Skeletal muscle cell (primary cell): ENCODE measurements around the gene FMO4.
A peak's percentile ranks its signal among the peaks of the same experiment; 100 is the strongest.
"Not testable (repeated sequence)": the region's sequence is repeated elsewhere in the genome, so short reads cannot be mapped to it uniquely, and the experiment has no call there.

Experiments used
- DNase-seq: peaks from one replicate; pipeline ENCODE4 v3.0.0-alpha.2; 2010; ENCODE audit warnings: low read depth
- H3K4me3 ChIP-seq: 2 replicates; pipeline ENCODE4 v1.5.1; 2011; ENCODE audit warnings: low read depth, mild to moderate bottlenecking, control low read depth, low read length, moderate library complexity

FMO4 gene

DNA sequence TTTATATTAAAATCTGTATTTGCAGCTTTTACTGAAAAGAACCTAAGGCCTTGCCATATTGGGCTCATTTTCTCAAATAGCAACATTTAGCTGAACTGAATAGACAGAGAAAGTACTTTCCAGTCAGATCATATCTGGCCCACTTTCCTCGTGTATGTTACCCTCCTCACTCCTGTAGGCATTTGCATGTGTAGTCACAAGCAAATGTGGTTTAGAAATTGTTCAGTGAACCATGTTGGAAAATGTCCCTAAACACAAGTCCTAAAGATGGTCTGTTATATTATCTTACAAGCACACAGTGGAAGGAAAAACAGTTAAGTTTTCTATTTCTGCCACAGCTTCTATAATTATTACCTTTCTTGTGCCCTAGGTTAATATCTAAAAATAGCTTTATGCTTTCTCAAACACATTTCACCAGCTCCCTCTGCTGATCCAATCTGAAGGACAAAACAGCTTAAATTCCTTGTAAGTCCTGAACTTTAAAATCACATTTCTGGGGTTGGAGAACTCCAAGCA is 606 bp upstream of the FMO4 start:
- no peak overlapping the region for H3K4me3 ChIP-seq
- no peak for DNase-seq

DNA sequence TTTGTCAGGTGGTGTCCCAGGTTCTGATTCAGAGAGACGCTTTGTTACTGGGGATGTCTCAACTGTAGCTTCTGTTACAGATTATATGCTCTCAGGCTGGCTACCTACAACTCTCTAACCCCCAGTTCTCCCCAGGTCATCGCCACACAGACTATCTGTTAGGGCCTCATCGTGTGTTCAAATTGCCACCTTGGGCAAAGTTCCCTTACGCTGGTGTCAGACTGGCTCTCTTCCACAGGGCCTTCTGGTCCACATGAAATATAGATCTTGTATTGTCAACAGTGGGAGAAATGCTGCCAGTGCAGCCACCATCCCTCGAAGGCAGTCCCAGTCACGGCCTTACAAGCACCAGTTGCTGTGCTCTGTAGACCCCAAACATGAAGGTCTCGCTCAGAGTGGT is 15.3 kb downstream of the FMO4 start:
- H3K4me3 ChIP-seq = no peak overlapping the region
- DNase-seq = no peak

DNA sequence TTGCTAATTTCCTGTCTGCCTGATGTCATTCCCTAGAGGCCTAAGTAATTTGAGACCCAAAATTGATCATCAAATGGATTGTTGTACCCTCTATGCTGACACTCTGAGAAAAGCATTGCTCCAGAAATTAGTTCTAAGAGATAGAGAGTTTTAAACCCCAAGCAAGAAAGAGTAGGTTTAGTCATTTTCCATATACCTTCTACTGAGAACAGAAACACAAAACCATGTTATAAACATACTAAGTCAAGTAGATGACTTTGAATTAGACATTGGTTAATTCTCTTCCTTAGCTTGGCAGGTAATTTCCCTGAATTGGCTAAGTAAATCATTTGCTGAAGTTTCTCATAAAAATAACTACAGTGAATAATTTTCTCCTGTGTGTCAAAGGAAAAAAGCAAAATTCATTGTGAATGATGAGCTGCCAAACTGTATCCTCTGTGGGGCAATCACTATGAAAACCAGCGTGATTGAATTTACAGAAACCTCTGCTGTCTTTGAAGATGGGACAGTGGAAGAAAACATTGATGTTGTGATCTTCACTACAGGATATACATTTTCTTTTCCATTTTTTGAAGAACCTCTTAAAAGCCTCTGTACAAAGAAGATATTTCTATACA is 20.1 kb downstream of the FMO4 start:
- no peak overlapping the region for H3K4me3 ChIP-seq
- DNase-seq = no peak

DNA sequence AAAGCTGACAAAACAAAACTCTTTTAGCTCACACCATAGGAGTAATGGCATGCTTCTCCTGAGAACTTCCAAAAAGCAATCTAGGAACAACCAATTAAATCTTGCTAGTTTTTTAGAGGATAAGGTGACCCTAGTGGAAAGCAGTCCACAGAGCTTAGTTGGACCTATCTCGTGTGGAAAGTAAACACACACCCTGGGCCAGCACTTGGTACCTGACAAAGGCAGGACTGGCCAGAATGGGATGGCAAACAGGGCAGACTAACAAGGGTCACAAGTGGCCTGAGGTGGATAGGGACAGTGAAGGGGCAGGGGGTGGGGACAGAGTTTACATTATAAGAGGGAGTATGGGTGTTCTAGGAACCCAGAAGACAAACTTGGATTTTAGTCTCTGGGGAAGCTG is 22.0 kb downstream of the FMO4 start:
- DNase-seq = no peak
- H3K4me3 ChIP-seq = no peak overlapping the region

DNA sequence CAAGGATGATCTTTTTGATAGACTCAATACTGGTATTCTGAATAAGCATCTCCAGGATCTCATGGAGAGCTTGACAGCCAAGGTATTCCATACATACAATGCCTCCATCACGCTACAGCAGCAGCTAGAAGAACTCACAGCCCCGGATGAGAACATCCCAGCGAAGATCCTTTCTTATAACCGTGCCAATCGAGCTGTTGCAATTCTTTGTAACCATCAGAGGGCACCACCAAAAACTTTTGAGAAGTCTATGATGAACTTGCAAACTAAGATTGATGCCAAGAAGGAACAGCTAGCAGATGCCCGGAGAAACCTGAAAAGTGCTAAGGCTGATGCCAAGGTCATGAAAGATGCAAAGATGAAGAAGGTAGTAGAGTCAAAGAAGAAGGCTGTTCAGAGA is 25.4 kb downstream of the FMO4 start:
- H3K4me3 ChIP-seq, DNase-seq: not testable (repeated sequence)

DNA sequence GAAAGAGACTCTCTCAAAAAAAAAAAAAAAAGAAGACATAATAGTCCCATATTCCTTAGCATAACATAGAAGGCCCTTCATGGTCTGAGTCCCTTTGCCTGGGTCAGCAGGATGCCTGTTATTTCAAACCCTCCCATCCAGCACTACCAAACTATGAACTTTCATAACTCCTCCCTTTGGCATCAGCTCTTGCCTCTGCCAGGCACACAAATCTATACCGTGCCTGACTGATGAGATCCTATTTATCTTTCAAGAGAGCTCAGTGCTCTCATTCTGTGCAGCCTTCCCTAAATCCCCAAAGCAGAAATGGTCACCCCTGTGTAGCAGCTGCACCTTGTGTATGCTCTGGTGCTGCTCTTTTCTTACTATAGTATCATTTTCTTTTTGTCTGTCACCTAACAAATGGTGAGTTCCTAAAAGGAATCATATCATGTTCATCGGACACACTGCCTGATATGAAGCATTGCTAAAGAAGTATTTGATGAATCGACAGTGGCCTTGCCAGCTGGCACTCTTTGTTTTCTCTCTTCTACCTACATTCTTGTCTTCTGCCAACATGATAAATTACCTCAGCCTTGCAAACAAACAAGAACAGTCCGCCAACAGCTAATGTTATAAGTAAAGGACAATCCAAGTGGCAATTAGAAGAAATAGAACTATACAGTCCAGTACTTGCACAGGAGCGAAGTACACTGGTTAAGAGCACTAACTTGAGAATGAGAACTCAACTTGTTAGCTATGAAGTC is 29.9 kb downstream of the FMO4 start:
- H3K4me3 ChIP-seq = no peak overlapping the region
- no peak for DNase-seq

DNA sequence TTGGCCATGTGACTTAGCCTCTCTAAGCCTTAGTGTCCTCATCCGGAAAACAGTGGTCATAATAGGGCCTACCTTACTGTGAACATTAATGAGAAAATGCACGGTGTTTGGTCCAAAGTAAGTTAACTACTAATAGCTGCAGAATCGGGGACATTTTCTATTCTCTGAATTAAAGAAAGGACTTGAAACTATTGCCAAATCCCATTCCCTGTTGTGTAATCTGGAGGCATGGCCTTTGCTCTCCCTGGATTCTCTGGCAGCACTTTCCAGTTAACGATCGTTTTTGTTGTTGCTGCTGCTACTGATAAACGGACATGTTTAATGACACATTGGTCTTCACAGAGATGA is 30.5 kb downstream of the FMO4 start:
- H3K4me3 ChIP-seq = no peak overlapping the region
- DNase-seq = no peak

DNA sequence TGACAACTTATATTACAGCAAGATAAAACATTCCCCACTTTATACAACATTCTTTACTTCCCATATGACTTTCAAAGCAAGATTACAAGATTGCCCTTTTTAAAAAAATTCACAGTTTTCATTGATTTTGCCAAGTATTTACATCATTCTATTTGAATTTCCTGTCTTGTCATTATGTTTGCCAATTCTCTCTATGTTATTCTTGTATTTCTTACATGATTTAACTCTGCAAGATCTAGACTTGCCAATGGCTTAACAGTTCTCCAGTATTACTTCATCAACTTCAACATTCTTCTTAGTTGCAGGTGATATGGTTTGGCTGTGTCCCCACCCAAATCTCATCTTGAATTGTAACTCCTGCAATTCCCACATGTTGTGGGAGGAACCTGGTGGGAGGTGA is 31.6 kb downstream of the FMO4 start:
- H3K4me3 ChIP-seq = no peak overlapping the region
- no peak for DNase-seq

DNA sequence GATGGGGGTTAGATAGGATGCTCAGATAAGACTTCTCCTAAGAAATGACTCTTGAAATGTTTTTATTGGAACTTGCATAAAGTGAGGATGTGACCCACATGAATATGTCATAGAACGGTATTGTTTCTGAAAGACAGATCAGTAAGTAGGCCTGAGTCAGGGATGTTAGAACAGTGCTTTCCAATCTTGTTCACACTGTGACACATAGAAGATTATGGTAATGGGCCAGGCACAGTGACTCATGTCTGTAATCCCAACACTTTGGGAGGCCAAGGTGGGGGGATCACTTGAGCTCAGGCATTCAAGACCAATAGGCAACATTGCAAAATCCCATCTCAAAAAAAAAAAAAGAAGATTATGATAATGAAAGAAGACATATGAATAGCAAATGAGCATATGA is 32.9 kb downstream of the FMO4 start:
- H3K4me3 ChIP-seq = no peak overlapping the region
- peak; percentile 11 for DNase-seq

DNA sequence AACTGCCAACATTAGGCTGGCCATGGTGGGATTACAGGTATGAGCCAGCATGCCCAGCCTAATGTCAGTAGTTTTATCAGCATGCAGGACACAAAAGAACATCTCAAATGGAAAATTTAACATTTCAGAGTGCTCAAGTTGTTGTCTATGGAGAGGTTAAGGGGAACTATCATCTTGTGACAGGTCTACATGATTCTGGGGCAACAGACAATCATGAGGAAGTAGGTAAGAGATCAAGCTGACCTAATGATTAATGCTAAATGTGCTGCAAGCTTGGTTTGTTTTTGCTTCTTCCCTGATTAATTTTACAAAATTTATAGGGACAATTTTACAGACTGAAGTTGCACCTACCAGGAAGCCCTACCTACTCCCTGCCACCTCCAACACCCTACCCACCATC is 36.6 kb downstream of the FMO4 start:
- no peak overlapping the region for H3K4me3 ChIP-seq

DNA sequence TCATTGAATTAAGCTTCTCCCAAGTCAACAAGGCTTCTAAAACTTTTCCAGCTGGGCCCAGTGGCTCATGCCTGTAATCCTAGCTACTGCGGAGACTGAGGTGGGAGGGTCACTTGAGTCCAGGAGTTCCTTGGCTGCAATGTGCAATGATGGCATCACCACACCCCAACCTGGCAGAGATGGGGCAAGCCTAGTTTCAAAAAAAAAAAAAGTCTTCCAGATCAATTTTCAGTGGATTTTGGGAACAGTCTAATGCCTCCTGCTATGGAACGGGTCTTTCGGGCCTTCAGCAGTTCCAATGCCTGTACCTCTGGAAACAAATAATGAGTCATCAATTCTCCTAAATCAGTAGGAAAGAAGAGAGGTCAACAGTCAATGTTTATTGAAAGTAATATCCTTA is 38.0 kb downstream of the FMO4 start:
- no peak for DNase-seq
- no peak overlapping the region for H3K4me3 ChIP-seq

More for the DNA sequence above, 36.6 kb downstream of the FMO4 start:
- DNase-seq = no peak

DNA sequence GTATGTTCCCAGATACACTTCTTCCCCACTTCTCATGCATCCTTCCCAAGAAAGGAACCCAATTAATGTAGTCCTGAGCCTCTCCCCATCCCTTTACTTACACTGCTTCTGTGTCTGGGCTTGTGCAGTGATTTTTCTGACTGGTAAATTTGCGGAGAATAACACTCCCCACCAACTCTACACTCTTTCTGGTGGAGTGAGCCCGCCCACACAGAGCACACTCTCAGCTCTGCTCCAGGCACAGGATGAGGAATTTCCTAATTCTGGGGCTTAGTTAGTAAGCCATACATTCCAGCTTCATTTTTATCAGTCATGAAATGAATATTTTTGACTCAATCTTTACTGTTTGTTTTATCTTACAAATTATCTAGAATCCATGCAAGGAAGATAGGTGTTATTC is 38.6 kb downstream of the FMO4 start:
- no peak for DNase-seq
- H3K4me3 ChIP-seq = no peak overlapping the region

DNA sequence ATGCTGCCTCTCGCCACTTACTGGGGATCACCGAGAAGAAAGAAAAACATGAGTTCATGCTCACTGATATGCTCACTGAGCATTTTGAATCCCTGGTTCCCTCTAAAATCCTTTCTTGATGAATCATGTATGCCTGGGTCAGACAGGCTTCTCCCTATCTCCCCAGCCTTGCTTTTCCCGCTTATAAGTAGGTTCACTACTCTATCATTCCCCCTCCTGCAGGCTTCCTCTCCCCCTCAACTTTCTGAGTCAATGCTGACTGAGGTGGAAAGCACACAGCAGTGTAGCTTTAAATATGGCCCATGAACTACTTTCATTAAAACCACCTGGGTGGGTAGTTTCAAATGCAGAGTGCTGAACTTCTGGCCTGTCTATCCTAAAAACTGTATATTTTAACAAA is 41.7 kb downstream of the FMO4 start:
- H3K4me3 ChIP-seq = no peak overlapping the region
- no peak for DNase-seq

DNA sequence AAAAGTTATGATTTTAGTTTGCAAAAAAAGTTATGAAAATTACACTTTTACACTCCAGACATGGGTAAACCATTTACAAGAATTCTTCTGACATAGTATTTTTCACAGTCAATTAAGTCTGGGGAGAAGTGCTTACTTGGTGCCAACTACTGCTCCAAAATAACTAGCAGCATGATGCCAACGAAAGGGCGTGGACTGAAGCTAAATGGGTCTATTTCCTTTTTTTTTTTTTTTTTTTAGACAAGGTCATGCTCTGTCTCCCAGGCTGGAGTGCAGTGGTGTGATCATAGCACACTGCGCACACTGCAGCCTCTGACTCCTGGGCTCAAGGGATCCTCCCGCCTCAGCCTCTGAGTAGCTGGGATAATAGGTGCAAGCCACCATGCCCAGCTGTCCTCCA is 43.2 kb downstream of the FMO4 start:
- no peak for DNase-seq
- H3K4me3 ChIP-seq = no peak overlapping the region

DNA sequence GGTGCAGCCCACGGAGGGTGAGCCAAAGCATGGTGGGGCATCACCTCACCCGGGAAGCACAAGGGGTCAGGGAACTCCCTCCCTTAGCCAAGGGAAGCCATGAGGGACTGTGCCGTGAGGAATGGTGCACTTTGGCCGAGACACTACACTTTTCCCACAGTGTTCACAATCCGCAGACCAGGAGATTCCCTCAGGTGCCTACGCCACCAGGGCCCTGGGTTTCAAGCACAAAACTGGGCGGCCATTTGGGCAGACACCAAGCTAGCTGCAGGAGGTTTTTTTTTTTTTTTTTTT is 45.3 kb downstream of the FMO4 start:
- H3K4me3 ChIP-seq, DNase-seq: not testable (repeated sequence)

DNA sequence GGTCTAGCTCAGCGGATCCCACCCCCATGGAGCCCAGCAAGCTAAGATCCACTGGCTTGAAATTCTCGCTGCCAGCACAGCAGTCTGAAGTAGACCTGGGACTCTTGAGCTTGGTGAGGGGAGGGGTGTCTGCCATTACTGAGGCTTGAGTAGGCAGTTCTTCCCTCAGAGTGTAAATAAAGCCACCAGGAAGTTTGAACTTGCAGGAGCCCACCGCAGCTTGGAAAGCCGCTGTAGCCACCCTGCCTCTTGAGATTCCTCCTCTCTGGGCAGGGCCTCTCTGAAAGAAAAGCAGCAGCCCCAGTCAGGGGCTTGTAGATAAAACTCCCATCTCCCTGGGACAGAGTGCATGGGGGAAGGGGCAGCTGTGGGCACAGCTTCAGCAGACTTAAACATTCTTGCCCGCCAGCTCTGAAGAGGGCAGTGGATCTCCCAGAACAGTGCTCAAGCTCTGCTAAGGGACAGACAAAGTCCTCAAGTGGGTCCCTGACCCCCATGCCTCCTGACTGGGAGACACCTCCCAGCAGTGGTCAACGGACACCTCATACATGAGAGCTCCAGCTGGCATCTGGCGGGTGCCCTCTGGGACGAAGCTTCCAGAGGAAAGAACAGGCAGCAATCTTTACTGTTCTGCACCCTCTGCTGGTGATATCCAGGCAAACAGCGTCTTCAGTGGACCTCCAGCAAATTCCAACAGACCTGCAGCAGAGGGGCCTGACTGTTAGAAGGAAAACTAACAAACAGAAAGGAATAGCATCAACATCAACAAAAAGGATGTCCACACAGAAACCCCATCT is 45.9 kb downstream of the FMO4 start:
- DNase-seq, H3K4me3 ChIP-seq: not testable (repeated sequence)

DNA sequence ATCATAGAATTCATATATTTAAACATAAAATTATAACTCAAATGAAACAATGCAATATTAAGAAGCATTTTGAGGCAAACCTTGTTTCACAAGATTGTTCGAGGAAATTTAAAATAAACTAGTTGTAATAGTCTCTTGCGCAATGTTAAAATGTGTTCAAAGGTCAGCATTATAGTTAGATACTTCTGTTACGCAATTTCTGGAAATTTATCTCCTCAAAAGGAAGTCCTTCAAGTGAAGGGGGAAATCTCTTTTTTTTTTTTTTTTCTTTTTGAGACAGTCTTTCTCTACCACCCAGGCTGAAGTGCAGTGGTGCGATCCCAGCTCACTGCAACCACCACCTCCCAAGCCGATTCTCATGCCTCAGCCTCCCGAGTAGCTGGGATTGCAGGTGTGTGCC is 52.1 kb downstream of the FMO4 start:
- DNase-seq = peak; percentile 25
- no peak overlapping the region for H3K4me3 ChIP-seq

DNA sequence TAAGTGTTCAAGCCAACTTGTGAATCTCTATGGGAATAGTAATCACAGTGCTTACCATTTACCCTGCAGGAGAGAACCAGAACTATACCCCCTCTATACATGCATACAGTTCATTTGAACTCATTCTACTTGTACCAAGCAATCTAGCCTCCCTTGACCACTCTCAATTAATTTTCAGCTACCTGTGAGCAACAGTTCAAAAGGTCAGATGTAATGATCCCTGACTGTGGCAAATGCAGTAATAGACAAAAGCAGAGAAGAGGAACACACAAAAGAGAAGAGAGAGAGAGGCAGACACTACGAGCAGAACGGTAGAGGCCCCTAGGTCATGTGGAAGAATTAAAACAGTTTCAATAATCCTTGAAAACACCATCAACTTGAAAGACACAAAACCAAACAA is 52.8 kb downstream of the FMO4 start:
- no peak overlapping the region for H3K4me3 ChIP-seq
- DNase-seq = no peak

DNA sequence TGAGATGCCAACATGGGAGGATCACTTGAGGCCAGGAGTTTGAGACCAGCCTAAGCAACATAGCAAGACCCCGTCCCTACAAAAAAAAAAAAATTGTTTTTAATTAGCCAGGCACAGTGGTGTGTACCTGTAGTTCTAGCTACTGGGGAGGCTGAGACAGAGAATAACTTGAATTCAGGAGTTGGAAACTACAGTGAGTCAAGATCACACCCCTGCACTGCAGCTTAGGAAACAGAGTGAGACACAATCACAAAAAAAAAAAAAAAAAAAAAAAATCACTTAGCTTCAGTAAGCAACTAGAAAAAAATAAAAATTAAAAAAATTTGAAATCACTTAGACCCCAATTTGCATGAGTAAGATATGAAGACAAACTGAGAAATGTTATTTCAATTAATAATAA is 53.5 kb downstream of the FMO4 start:
- no peak for DNase-seq
- no peak overlapping the region for H3K4me3 ChIP-seq

DNA sequence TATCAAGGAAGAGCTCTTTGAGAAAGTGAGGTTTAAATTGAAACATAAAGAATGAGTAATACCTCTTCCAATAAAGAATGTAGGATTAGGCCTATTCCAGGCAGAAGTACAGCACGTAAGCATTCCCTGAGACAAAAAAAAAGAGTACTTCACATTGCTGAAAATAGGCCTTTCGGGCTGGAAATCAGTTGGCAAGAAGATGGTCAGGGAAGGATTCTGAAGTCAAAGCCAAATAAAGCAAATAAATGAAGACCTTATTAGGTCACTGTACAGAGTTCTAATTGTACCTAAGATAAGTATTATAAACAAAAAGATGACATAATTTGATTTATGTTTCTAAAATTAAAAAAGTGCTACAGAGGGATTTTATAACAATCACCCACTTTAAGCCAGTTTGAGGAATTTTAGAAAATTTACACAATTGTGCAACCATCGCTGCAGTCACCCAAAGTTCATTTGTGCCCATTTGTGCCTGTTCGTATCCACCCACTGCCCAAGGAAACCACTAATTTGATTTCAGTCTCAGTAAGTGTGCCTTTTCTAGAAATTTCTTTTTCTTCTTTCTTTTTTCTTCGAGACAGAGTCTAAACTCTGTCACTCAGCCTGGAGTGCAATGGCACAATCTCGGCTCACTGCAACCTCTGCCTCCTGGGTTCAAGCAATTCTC is 58.6 kb downstream of the FMO4 start:
- DNase-seq = no peak

More for the DNA sequence above, 58.6 kb downstream of the FMO4 start:
- no peak overlapping the region for H3K4me3 ChIP-seq
